NCI-H524 (cell line): ENCODE data around the gene GSAP.

Experiments used
- DNase-seq, 2 experiments: peaks; one replicate each; lab custom pipeline; 2025; lab: John Stamatoyannopoulos, UW

Gene GSAP

DNA sequence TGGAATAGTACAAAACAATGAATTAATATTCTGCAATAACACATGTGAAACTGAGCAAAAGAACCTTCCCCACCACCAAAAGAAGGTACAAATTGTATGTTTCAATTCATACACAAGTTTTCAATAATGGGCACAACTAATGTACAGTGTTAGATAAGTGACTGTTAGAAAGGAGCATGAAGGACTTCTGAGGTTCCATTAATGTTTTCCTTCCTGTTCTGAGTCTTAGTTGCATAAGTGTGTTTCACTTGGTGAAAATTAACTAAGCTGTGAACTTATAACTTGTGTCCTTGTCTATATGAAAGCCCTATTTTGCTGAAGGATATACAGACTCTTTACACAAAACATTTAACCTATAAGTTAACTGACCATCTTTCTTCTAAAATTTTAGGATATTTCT, 8.2 kb downstream of the GSAP start:
- no peak for DNase-seq

DNA sequence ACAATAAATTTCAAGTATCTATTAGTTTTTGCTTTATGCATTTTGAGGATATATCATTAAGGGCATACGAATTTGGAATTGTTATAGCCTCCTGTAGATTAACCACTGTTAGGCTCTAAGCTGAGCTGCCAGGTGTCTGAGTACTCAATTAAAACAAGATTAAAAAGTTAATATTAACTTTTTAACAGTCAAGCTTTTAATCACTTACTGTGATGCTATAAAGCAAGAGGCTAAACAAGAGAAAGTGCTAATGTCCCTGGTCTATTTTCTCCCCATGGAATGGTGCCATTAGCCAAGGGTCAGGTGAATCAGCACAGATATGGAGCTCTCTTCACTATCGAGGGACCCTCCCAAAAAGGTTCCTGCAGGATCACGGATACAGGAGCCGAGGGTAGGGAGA, 9.7 kb downstream of the GSAP start:
- DNase-seq: no peak

DNA sequence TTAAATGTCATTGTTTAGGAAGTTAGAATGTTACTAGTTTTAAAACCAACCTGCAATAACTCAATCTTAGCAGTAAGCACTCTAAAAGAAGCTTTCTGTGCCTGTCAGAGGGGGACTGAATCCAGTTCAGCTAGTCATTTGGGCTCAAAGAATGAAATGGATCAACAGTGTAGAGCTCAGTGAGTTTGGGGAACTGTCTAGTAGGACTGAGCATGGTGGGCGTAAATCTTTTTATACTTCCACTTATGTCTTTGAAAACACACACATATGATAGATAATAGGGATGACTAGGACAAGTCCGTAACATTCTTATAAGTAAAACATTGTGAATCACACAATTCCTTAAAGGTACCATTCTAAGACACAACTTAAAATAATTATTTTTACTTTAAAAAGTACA, 11.5 kb downstream of the GSAP start:
- DNase-seq: no peak

DNA sequence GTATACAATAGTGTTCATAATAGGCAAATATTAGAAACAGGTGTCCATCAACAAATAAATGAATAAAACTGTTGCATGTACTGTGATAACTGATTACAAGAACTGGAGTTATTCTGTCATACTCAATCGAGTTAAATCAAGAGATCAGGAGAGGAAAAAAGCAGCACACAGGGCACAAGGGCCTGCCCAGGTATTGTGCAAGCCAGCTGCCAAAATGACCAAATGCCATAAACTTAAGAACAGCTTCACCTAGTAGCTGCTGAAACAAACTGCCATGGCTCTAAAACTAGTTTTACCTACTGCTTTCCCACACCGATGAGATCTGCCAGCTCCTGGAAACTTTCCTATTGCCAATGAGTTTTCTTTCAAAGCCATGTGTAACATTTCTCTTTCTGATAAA, 12.2 kb downstream of the GSAP start:
- DNase-seq: no peak

DNA sequence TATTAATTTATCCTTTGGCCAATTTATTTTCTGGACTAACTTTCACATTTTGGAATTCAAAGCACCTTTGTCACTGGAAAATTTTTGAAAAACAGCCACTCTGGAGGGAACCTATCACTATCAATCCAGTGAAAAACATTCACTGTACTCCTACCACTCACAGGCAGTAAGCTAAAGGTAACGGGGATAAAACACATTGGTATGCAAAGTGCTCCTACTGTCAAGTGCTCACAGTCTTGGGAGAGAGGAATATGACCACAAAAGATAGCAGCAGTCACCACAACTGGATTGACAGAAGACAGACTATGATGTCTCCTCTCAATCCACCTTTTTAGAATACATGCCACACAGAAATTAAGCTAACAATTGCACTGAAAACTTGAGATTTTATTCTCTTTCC, 13.3 kb downstream of the GSAP start:
- DNase-seq: no peak

DNA sequence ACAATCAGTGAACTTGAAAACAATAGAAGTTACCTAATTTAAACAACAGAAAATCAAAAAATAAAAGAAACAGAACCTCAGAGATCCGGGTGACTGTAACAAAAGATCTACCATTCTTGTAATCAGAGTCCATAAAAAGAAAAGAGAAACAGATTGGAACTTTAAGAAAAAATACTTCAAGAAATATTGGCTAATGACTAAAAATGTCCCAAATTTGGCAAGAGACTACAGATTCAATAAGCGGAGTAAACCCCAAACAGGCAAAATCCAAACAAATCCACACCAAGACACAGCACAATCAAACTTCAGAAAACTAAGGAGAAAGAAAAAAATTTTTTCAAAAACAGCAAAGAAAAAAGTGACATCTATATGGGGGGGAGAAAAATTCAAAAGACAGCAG, 15.1 kb downstream of the GSAP start:
- no peak for DNase-seq

DNA sequence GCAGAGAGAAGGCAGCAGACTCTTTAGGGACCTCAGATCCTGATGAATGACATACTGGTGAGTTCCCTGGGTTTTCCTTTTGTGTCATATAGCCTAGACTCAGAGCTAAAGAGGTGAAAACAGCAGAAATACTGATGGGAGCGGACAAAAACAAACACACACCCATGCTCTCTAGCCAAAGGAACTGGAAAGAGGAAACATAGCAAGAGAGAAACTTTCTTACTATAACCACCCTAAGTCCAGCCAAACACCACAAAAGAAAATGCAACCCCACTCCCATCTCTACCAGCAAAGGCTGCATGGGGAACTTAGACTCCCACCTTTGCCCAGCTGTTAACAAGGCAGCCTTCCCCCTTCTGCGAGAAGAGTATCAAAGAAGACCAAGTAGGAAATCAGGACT, 16.3 kb downstream of the GSAP start:
- DNase-seq: no peak

DNA sequence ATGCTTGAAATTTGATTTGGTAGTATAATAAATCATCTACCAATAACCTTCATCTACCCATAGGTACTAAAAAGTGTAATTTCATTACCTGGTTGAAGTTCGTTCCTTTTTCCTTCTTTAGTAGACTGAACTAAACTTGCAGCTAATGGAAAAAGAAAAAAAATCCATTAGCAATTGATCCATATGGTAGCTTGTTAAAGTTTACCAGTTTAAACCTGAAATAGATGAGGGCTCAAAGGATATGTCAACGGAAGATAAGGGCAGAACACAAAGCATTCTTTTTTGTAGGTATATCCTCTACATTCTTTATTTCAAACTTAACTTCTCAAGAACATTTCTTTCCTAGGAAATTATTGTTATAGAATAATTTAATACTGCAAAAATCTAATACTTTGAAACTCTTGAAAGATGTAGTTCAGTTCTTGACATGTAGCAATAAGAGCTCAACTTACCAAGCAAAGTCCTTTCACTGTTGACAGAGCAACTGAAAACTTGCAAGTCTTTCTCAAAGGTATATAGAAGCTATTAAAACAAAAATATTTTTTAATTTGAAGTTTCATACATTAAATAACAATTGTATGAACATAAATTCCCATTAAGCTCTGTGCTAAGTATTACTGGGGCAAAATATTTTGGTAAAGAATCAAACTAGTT, 19.1 kb downstream of the GSAP start:
- DNase-seq: no peak

DNA sequence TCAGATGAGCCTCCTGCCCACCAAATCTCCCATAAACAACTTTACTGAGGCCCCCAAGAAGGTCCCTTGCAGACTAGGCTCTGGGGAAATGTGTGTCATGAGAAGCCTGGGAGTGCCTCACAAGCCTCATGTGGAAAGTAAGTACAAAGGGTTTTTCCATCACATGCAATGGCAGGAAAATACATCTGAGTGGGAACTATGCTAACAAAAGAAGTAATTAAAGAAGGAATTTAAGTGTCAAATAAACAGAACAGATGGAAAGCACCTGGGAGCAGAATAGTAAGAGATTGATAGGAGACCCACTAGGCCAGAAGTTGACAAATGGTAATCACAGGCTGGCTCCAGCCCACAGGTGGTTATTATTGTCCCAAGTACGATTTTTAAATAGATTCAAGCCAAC, 20.5 kb downstream of the GSAP start:
- DNase-seq: no peak

DNA sequence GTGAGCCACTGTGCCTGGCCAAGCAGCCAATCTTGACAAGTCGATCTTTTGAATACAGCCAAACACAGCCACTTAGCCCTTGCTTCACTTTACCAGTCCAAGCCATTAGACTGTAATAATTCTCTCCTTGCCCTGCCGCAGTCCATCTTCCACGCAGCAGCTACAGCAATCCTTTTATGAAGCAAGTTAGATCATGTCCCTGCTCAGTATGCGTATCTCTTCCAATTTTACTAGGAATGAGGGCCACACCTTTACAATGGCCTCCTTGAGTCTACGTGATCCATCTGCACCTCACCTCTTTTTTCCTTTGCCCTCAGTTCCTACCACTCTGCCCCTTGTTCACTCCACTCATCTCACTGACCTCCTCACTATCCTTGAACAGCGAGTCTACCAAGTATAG, 22.2 kb downstream of the GSAP start:
- DNase-seq: no peak

DNA sequence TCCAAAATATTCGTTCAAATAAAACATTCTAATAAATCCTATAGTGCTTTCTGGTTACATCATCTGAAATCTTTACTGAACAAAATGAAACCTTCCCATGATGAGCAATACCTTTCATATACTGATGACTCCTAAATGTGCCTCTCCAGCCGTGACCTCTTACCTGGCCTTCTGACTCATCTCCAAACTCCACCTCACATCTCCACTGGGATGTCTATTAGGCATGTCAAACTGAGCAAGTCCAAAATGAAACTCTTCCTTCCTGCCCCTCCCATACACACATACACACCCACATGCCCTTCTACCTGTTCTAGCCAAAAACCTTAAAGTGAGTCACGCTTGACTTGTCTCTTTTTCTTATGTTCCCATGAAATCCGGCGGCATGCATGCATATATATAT, 22.9 kb downstream of the GSAP start:
- DNase-seq: no peak

DNA sequence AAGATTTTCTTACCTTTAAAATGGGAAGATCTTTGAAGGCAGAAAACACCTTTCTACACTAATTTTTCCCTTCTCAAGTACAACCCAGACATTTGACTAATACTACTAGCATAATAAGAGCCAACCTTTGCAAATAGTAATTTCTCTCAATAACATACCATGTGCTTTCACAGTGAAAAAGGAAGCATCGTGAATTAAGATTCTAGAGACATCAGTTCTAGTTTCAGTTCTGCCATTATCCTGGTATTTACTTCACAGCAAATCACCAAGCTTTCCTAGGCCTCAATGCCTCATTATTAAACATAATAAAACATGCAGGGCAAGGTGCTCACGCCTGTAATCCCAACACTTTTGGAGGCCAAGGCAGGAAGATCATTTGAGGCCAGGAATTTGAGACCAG, 24.9 kb downstream of the GSAP start:
- no peak for DNase-seq

DNA sequence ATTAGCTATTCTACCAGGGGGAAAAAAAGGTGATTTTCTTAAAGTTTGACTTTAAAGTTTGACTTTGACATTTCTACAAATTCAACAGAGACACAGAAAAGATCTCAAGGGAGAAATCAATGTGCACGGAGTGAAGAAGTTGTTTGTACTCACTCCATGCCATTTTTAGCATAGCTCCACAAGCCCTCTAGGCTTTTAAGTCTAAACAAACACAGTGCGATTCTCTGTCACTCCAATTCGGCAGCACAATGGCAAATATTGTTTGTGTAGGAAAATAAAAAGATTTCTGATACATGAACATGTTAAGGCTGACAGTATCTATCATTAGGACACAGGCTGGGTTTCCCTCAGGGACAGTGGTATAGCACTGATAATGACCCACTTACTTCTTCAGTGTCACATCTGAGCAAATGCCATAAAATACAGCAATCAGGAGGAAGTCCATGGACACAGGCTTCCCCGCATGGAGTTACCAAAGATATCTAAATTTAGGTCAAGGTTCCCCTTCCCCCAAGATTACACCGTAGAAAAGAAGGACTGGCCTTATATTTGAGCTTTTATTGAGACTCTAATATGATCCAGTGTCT, 28.0 kb downstream of the GSAP start:
- no peak for DNase-seq

DNA sequence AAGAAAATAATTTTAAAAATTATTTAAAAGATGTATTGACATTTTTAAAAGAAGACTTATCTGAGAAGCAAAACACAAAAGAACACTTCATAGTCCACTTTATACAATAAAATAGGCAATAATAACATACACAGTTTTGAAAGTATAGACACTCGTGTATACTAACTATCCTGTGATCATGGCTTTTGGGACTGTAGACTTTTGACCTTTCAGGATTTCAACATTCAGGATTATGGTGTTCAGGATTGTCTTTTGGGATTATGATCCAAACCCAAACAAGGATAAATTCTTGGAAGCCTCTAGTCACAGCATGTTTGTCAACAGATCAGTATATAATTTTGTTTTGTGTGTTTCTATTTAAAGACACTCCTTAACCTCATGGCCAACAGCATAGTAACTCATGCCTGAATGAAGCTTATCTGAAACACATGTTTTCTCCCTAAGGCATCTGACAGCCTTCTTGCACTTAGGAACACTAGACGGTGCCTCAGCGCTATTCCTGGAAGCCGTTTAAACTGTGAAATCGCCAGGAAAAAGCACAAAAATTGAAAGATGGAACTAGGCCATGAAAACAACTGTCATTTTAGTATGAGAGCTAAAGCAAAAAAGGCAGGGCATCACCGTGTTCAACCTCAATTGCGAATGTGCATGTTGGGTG, 29.9 kb downstream of the GSAP start:
- DNase-seq: no peak

DNA sequence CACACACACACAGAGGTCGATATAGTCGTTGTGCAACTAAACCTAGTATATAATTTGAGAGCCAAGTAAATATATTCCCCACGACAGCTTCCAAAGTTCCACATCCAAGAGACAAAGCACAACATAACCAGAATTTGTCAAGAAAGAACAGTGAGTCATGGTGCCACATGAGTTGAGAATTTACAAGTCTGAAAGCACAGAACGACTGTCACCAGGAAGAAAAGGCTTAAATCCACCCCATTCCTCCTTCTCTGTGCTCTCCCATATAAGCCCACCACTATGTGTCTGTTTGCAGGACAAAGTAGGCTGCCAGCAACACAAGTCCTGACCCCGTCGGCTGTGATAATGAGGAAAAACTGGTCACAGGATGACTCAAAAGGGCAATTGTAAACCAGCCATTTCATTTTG, 32.8 kb downstream of the GSAP start:
- no peak for DNase-seq

DNA sequence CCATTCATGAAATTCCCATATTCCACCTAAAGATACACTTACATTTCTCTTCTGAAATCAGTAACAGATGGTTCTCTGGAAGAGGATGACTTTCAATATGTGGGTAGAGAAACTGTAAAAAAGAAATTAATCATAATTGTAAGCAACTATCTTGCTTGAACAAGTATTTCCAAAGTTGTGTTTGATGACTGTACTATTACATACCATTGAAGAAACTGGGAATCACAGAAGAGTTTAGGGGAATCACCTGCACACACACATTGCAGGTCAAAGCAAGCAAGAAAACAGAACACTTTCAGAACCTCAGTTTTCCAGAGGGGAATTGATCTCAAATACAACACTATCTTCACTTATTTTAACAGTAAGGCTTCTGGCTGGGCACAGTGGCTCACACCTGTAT, 33.6 kb downstream of the GSAP start:
- no peak for DNase-seq

DNA sequence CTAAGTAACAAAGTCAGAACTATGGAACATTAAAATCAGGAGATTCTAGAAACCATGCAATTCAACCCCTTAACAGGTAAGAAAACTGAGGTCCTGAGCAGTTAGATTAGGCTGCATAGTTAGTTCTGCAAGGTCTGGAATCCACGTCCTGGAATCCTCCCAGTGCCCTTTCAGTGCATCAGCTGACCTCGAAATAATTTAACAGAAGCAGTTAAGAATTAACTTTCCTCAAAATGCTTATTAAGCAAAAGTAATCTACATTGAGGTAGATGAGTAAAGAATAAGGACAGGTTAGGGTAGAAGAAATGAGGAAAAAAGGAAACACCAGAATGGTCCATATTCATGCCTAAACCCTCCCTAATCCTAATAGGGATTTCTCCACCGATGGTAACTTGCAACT, 37.6 kb downstream of the GSAP start:
- no peak for DNase-seq

DNA sequence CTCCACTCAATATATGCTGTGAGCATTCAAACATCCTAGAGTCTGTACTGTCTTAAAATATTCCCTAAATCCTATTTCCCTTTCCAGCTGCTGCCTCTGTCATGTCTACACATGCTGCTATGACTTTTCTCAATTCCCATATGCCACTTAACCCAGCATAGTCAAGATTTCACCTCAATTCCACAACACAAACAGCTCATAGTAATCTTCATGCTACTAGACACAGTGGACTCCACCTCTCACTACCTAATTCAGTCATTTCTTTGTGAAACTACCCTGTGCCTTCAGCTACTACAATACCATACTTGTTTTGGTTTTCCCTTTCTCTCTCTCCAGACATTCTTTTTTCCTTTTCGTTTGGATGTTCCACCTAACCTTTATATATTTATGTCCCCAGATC, 45.5 kb downstream of the GSAP start:
- DNase-seq: no peak

DNA sequence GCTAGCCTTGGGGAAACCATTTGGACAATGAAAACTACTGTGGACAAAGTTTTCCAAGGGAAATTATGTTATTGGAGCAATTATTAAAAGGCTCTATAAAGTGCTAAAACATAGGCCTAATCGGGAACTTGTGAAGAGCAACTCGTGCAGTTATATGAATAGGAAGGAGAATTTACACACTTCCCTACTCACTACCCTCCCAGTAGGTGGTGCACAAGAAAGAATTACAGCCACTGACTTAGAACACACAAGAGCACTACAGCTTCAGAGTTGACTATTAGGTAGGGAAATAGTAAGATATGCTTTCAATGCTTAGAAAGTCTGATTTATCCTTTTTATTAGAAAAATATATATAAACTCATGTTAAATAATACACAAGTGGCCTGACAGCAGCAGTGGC, 47.2 kb downstream of the GSAP start:
- DNase-seq: no peak

DNA sequence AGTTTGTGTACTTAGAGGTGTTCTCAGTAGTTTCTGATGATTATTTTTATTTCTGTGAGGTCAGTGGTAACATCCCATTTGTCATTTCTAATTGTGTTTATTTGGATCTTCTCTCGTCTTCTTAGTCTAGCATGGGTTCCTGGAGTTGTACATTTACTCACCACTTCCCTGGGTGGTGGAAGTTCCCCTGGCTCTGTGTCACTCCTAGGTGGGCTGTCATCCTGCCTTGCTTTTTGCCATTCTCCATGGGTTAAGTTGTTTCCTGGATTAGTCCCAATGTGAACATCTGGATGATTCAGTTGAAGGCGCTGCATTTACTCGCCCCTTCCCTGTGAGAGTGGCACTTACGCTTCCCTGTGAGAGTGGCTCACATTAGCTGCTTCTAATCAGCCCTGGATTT, 48.2 kb downstream of the GSAP start:
- DNase-seq: peak in 1 of 2 experiments; percentile 24

DNA sequence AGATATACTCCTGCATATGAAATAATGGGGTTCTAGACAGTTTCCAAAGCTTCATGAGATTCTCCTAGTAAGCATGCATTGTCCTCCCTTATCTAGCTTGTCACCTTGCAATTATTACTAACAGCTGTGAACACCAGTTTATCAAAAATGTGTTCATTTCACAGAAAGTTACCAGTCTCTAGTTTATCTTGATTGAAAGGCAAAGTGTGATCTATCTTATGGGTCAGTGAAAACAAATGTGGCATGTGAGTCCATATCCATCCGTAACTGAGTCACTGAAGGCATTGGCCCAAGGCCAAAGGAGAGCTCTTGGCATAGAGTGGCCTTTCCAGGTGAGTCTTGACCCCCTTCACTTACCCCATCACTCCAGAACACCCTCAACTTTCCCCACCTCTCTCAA, 53.2 kb downstream of the GSAP start:
- no peak for DNase-seq

DNA sequence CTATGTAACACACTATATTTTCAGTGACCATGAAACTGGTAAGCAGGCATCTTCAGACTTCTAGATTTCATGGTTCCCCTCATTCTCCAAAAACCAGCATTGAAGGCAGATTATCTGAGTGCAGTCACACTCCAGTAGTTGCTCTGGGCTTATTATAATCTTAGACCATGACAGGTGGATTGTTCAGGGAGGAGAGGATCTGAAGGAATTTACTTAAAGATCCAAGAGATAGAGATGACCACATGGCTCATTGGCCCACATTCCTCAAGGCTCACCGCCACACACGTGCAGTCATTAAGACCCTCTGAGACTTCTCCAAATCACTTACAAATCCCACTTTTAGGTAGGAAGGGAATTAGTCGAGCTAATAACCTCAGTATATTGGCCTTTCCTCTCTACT, 55.2 kb downstream of the GSAP start:
- no peak for DNase-seq

DNA sequence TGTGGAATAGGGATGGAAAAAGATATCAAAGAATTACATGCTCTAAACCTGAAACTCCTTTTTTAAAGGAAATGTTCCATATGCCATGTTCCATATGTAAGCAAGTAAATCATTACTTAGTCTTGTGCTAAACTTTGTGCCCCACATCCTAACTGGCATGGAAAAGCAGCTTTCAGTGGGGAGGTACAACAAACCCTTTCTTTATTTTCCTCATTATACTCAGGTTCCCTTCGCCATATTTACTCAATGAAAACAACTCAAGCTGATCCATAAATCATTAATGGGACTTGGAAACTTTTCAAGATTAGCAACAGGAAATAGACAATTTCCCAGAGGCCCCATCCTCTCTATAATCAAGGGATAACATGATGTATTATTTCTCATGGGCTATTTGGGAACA, 56.0 kb downstream of the GSAP start:
- DNase-seq: no peak

DNA sequence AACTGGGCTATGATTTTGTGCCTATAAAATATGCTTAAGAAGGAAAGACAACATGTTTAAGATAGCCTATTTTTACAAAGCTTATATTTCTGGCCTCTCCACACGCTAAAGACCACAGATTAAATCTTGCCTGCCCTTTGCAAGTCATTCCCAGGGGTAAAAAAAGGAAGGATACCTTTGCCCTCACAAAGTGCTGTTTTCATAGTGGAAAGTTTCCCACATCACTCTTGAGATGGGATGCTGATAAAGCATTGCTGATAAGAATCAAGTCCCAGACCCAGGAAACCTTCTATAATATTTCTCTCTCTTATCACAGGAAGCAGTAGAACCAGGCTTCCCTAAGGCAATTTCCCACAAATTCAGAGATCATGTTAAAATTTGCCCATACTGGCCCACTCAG, 56.5 kb downstream of the GSAP start:
- no peak for DNase-seq
